Measurements from ENCODE around the gene CUEDC1. TPM values are rescaled to one million over a fixed set of nuclear protein-coding genes. Genes with fewer than 3 reads are reported as not detected.
A peak's percentile ranks its signal among the peaks of the same experiment; 100 is the strongest.
"Not testable (repeated sequence)": the region's sequence is repeated elsewhere in the genome, so short reads cannot be mapped to it uniquely, and the experiment has no call there.

Gene CUEDC1
- total RNA-seq, 1 donor from 2014 or later = 3.9 TPM

DNA sequence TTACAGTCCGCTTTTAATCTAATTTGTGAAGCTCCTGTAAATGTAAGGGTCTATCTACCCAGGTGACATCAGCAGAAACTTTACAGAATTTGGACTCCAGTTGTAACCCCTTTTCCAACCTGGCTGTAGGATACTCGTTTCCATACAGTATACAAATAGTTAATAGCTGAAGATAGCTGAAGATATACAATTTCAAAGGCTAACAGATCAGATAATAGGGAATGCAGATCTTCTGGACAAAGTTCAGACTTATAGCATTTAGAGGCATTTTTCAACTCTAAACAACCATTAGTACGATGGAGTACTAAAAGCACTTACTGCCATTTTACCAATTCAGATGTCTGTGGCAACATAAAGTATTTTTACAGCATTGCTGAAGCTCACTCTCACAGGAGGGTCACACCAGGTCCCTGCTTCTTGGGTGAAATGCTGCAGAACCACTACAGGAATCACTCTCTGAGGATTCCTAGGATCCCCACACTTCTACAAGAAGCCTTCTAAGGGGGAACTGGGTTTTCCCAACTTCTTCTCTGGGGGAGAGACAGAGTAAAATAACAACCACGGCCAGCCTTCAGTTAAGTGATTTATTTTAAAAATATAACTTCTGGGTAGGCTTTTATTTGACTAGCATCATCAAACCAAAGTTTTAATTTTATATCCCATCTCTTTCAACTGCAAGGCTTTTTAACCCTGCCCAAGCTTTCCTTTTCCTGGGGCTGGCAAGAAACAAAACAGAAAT is 29.9 kb upstream of the CUEDC1 start:
- no peak for DNase-seq (ENCODE audit: low read depth in 2 of 2)

DNA sequence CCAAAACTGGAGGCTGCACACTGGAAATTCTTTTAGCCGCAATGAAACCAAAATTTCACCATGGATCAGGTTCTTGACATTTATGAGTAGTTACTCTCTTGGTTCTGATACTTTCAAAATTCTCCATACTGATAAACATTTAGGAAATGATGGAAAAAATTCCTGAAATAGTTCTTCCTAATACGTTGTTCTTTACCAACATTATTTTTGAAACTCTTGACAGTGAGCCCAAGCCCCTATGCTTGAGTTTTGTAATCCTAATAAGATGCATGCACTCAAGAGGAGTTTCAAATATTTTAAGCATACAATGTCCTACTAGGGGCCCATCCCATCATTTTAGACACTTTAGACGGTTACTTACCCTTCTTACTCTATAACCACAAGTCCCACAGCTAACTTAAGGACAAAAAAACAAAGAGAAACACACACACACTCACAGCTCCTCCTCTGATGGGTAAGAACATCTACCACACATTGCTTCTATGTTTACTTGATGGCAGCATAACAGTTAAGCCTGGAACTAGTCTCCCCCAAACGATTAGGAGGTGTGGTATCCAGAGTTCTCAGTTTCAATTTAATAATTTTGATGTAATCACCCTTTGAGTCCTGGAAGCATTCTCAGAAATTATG is 29.2 kb upstream of the CUEDC1 start:
- no peak for DNase-seq (ENCODE audit: low read depth in 2 of 2)

DNA sequence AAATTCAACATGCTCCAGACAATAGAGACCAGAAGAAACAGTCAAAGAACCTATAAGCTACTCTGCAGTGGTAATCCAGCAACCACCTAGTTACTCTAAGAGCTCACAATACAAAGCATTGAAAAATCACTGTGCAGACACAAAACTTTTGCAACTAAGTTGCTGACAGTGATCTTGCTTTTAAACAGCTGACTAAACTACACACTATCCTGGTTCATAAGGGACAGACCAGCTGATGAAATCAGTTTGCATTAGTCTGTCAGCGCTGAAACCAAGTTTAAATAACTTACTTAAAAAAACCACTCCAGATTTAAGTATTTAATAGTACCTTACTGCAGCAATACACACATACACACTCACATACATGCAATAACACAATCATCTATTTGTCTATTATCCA is 28.2 kb upstream of the CUEDC1 start:
- no peak for DNase-seq (ENCODE audit: low read depth in 2 of 2)

DNA sequence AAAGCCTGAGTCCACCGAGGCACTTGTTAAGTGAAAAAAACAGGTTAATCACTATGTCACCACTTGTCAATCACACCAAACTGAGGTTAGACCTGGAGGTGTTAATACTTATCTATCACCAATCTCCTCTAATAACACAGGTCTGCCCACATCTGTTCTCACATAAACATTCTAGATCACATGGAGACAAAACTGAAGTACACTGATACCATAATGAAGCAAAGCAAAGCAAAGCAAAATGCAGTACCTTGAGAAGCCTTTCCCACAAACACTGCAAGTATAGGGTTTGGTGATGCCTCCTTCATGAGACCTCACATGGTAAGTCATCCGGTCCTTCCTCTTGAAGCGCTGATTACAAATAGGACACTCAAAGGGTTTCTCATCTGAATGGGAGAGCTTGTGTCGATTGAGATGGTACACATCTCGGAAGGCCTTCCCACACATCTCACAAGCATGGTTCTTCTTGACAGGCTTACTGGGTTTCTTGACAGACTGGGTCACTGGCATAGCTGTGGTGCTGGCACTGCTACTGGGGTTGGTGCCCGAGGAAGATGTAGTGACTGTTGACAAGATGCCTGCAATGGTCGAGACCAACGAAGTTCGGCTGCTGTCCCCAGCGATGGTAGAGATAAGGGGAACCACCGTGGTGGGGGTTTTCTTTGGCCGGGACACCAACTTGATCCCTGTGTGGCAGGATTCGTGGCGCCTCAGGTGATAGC is 27.4 kb upstream of the CUEDC1 start:
- no peak for DNase-seq (ENCODE audit: low read depth in 2 of 2)

DNA sequence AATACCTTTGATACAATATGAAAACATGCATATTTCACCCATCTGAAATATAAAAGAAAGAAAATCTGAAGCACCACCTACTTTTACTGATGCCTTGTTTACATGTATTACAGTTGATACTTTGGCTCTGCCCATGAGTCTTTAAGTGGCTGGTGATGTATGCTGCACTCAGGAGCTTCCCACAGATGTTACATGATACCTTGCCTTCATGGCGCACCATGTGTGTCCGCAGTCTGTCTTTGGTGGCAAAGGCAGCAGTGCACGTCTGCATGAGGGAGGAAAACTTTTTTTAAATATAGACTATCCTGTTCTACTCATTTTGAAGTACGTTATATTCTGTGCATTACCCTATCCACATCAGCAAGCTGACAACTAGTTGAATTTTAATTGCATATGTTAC is 25.3 kb upstream of the CUEDC1 start:
- DNase-seq (ENCODE audit: low read depth in 2 of 2) = no peak

GRCh38 chr17:57979076-57979475 is 23.9 kb upstream of the CUEDC1 start:
- no peak for DNase-seq (ENCODE audit: low read depth in 2 of 2)

DNA sequence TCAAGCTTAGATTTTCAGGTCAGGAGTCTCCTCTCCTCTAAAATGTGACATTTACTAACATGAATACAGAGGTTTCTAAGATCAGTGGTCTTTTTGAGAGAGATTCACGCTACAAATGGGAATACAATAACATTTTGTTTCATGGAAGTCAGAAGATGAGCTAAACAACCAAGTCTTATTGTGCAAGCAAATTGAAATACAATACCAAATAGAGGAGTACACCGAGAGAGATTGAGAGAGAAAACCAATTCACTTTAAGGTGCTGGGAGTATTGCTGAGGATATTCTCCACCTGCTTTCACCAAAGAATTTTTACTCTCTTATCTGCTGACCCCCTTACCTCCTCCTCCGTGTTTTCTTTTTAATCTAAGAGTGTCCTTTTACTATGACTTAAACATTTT is 21.4 kb upstream of the CUEDC1 start:
- DNase-seq (ENCODE audit: low read depth in 2 of 2) = no peak

- no peak for DNase-seq (ENCODE audit: low read depth in 2 of 2)
Measured at GRCh38 chr17:57975044-57975443, 19.8 kb upstream of the CUEDC1 start.

DNA sequence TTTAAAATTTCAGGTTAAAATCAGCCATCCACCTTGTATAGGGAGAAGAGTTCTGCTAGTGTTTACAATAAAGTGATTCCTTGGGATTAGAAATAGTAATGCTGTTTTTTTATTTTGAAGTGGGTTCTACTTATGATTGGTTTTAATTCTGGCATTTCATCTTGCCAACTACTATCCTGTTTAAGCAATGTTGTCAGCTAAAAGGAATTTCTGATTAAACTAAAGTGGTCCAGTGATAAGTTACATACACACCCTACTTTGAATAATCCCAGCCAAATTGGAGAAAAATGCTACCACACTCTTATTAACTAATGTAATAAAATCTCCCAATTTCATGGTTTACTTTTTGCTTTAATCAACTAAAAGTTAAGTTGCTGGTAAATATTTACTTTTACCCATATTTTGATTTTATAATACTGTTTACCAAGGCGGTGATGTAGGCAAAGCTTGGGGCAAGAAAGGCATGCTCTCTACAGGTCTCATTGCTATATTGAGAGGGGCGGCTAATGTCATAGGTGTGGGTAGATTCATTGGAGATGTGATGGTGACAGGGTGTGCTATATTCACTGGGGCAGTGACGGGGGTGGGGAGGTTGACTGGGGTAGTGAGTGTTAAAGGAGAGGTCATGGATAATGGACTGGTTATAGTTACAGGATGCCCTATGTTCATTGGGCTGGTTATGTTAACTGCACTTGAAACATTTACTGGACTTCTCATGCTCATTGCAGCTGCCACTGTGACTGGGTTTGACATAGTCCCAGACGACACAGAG is 19.0 kb upstream of the CUEDC1 start:
- not testable (repeated sequence) for DNase-seq (ENCODE audit: low read depth in 2 of 2)

- no peak for DNase-seq (ENCODE audit: low read depth in 2 of 2)
Measured at GRCh38 chr17:57972151-57972550, 16.9 kb upstream of the CUEDC1 start.

DNA sequence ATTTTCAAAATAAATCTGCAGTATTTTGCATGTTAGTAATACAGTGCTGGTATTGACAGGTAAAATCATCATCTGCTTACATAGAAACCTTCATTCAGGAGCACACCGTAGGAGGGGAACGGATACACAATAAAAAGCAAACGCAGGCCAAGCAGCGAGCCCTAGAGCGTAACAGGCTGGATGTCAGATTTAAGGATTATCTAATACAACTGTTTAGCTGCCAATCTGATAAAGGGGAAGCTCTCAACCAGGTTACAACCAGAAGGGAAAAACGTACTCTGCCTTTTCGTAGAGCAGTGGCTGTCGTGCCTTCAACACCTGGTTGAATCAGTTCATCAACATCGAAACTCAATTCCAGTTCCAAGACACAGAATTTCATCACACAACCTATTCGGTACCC is 16.4 kb upstream of the CUEDC1 start:
- no peak for DNase-seq (ENCODE audit: low read depth in 2 of 2)

DNA sequence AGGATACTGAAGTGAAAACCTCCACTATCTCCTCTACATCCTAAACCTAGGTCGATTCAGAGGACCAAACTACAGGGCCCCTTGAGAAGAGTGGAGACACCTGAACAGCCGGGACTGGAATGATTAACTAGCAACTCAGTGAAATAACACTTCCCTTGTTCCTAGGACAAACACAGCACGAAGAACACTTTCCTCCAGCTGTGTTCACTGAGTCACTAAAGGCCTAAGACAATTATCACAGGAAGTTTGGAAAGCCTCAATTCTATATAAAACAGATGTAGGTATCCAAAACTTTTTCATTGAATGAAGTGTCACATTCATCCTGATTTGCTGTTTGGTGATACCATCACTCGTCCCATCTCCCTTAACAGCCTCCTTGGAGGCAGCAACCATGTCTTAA is 15.5 kb upstream of the CUEDC1 start:
- DNase-seq (ENCODE audit: low read depth in 2 of 2) = peak in 1 of 2 donors; percentile 39

- DNase-seq (ENCODE audit: low read depth in 2 of 2) = no peak
Measured at GRCh38 chr17:57968456-57968855, 13.2 kb upstream of the CUEDC1 start.

GRCh38 chr17:57966875-57967274 is 11.7 kb upstream of the CUEDC1 start:
- DNase-seq (ENCODE audit: low read depth in 2 of 2) = no peak

DNA sequence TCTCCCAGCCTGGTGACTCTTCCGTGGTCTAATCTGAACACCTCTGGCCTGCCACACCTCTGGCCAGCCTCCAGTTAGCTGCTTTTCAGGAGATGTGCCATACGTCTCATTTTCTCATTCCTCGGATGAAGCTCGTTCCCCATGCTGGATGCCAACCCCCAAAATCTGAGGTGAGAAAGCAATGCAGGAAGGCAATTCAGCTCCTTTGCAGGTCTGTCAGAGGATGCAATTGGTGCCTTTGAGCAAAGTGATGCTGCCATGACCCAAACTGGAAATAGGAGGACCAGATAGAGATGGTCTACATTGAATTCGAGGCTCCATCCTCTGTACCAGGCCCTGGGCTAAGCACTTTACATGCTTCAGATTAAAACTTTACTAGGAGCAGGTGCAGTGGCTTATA is 11.0 kb upstream of the CUEDC1 start:
- DNase-seq (ENCODE audit: low read depth in 2 of 2) = no peak

GRCh38 chr17:57965521-57966160 is 10.4 kb upstream of the CUEDC1 start:
- DNase-seq (ENCODE audit: low read depth in 2 of 2) = no peak

DNA sequence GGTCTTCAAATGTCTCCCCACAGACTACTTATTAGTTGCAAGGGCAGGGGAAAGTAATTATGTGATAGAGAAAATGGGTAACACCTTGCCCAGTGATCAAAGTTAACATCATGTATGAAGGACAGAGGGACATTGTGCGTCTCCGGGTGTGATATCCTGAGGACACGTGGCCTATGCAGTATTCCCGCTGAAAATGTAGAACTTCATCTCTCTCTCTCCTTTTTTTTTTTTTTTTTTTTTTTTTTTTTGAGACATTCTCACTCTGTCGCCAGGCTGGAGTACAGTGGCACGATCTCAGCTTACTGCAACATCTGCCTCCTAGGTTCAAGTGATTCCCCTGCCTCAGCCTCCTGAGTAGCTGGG is 7.9 kb upstream of the CUEDC1 start:
- no peak for DNase-seq (ENCODE audit: low read depth in 2 of 2)

- no peak for DNase-seq (ENCODE audit: low read depth in 2 of 2)
Measured at GRCh38 chr17:57962279-57963148, 7.3 kb upstream of the CUEDC1 start.

DNA sequence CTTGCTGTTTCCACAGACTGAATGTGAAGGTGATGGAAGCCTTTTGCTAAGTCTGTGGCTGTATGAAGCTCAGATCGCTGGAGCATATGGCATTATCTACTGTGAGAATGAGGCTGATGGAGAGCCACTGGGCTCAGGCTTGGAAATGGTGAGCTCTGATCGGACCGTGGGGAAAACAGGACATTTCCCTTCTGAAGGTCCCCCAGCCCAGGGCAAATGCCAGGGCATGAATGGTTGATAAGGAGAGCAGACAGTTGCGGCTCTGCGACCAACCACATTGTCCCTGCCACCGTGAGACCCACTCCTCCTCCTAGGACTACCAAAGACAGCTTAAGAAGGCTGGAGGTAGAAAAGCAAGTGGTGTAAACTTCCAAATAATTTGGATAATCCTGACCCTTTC is 4.7 kb upstream of the CUEDC1 start:
- DNase-seq (ENCODE audit: low read depth in 2 of 2) = no peak

DNA sequence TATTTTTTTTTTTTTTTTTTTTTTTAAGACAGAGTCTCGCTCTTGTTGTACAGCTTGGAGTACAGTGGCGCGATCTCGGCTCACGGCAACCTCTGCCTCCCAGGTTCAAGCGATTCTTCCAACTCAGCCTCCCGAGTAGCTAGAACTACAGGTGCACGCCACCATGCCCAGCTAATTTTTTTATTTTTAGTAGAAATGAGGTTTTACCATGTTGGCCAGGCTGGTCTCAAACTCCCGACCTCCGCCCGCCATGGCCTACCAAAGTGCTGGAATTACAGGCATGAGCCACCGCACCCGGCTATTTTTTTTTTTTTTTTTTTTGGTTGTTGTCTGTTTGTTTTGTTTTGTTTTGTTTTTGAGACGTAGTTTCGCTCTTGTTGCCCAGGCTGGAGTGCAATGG is 3.2 kb upstream of the CUEDC1 start:
- not testable (repeated sequence) for DNase-seq (ENCODE audit: low read depth in 2 of 2)

GRCh38 chr17:57957886-57958285 is 2.7 kb upstream of the CUEDC1 start:
- DNase-seq (ENCODE audit: low read depth in 2 of 2) = no peak
